K562 (cell line): ENCODE measurements around the gene MOAP1. TPM values are rescaled to one million over a fixed set of nuclear protein-coding genes. Genes with fewer than 3 reads are reported as not detected.

ENCODE experiments used
- ATF7 ChIP-seq: fragments of 450-650 bp; IDR thresholded peaks from 2 replicates; pipeline ENCODE4 v1.7.1; 2014; ENCODE audit warnings: mild to moderate bottlenecking, moderate library complexity
- CREM ChIP-seq: IDR thresholded peaks from 2 replicates; pipeline ENCODE4 v1.6.1; 2014; ENCODE audit warnings: antibody characterized with exemption, low read depth
- E2F8 ChIP-seq: fragments of 450-650 bp; IDR thresholded peaks from 2 replicates; pipeline ENCODE4 v1.7.1; 2018; ENCODE audit warnings: mild to moderate bottlenecking, low read depth; ENCODE audit not compliant: partially characterized antibody
- GMEB1 ChIP-seq: fragments of 250-450 bp; sonication (Bioruptor Pico); IDR thresholded peaks from 2 replicates; pipeline ENCODE4 v1.4.0; 2020; ENCODE audit warnings: mild to moderate bottlenecking
- NR2C2 ChIP-seq, 2 experiments: fragments of 200-800 bp in 1 of 2; sonication (Bioruptor generic) in 1 of 2; sonication (generic) in 1 of 2; formaldehyde crosslinking in 1 of 2; IDR thresholded peaks; 2 replicates each; pipeline versions ENCODE4 v1.6.1 to v1.8.0; 2016 to 2022; ENCODE audit warnings: mild to moderate bottlenecking in 1 of 2, missing compliant biosample characterization in 1 of 2, missing genetic modification characterization in 1 of 2, missing genetic modification reagents in 1 of 2
- PHF20 ChIP-seq: fragments of 450-650 bp; IDR thresholded peaks from 2 replicates; pipeline ENCODE4 v1.6.1; 2018; ENCODE audit not compliant: partially characterized antibody
- PTTG1 ChIP-seq: fragments of 450-650 bp; IDR thresholded peaks from 2 replicates; pipeline ENCODE4 v1.6.1; 2016; ENCODE audit warnings: low read depth, mild to moderate bottlenecking, missing genetic modification characterization, missing compliant biosample characterization
- RBFOX2 ChIP-seq: fragments of 200-400 bp; formaldehyde crosslinking; IDR thresholded peaks from 2 replicates; pipeline ENCODE4 v1.6.1; 2017; ENCODE audit warnings: low read depth, mild to moderate bottlenecking, low read length, moderate library complexity
- ZBTB1 ChIP-seq: sonication (generic); formaldehyde crosslinking; IDR thresholded peaks from 2 replicates; pipeline ENCODE4 v1.8.1; 2023; ENCODE audit warnings: missing genetic modification reagents, low read depth, mild to moderate bottlenecking, borderline replicate concordance
- ZBTB40 ChIP-seq, 2 experiments: fragments of 450-650 bp in 1 of 2; sonication (generic) in 1 of 2; formaldehyde crosslinking in 1 of 2; IDR thresholded peaks; 2 replicates each; pipeline versions ENCODE4 v1.7.1 to v1.9.0; 2016 to 2022; ENCODE audit warnings: inconsistent platforms in 1 of 2, mild to moderate bottlenecking in 1 of 2, missing genetic modification reagents in 1 of 2
- ZBTB7A ChIP-seq: IDR thresholded peaks from 2 replicates; pipeline ENCODE4 v1.6.1; 2011; ENCODE audit warnings: low read depth, mild to moderate bottlenecking, low read length, moderate library complexity, borderline replicate concordance; ENCODE audit not compliant: control insufficient read depth
- polyA plus RNA-seq, 8 experiments: library from polyadenylated mRNA; depleted of rRNA in 4 of 8; stranded (reverse) in 5 of 8; unstranded in 3 of 8; fragments of >200 nt; fragmentation: Nextera tagmentation in 2 of 8; fragmentation: Illumina TruSeq in 1 of 8; extraction: Ambion mirVana in 2 of 8; extraction: Trizol in 1 of 8; gene quantifications; 2 replicates each; pipeline versions ENCODE4 v1.2.1 to v1.2.3, GENCODE V29; 2011 to 2014; ENCODE audit warnings: inconsistent platforms in 1 of 8, missing spikeins in 1 of 8
- total RNA-seq, 7 experiments: library from RNA; depleted of rRNA in 6 of 7; stranded (reverse); fragments of >200 nt in 6 of 7; fragmentation: Illumina TruSeq in 2 of 7; extraction: Trizol in 2 of 7; gene quantifications; 2 replicates each; pipeline versions ENCODE4 v1.2.1 to v1.2.3, GENCODE V29; 2011 to 2021; ENCODE audit warnings: low replicate concordance in 1 of 7

MOAP1 gene
- total and polyA plus RNA-seq, 9 of the 15 experiments (the other 6 are each of a cell fraction or from before 2014, with no cell fraction given), result 1.5 to 14.4 (median 6.0) TPM

GRCh38 chr14:93184391-93185348, at the start of gene MOAP1, which contains the start of gene LYSET (continued):
- TF ChIP-seq ATF7 (peak; percentile 84), PHF20 (peak; percentile 65), CREM (peak; percentile 87), NR2C2 (CRISPR knock-in tag; IDR thresholded peaks at IDR 0.05) (no peak), NR2C2 (tag; IDR thresholded peaks at IDR 0.05) (peak; percentile 57; the same call in 1 of the 2 replicates), E2F8 (no peak), PTTG1 (tag) (no peak), RBFOX2 (peak; percentile 90), GMEB1 (CRISPR knock-in tag) (peak; percentile 42), ZBTB7A (peak; percentile 39; the same call in 1 of the 2 replicates), ZBTB40 (IDR thresholded peaks at IDR 0.05) (peak; percentile 86), ZBTB40 (CRISPR knock-in tag; IDR thresholded peaks at IDR 0.05) (no peak), ZBTB1 (CRISPR knock-in tag) (peak; percentile 36; the same call in 1 of the 2 replicates)
